IMR-90 (cell line): ENCODE results near the gene RFX2.

Experiments used
- CEBPB ChIP-seq: IDR thresholded peaks from 2 replicates; pipeline ENCODE4 v1.6.1; 2012; ENCODE audit warnings: low read depth, low read length, improper control_type of control experiment
- CTCF ChIP-seq: conservative IDR thresholded peaks from 2 replicates; pipeline ENCODE4 v1.5.1; 2012; ENCODE audit warnings: mild to moderate bottlenecking, low read depth, low read length, improper control_type of control experiment
- FOS ChIP-seq: fragments of 150-350 bp; IDR thresholded peaks from 2 replicates; pipeline ENCODE4 v1.6.1; 2016; ENCODE audit warnings: low read depth, low read length
- MAFK ChIP-seq: IDR thresholded peaks from 2 replicates; pipeline ENCODE4 v1.6.1; 2012; ENCODE audit warnings: low read depth, low read length, improper control_type of control experiment
- MAZ ChIP-seq: IDR thresholded peaks from 2 replicates; pipeline ENCODE4 v1.6.1; 2012; ENCODE audit warnings: low read depth, mild to moderate bottlenecking, low read length, improper control_type of control experiment, moderate library complexity, borderline replicate concordance
- MXI1 ChIP-seq: IDR thresholded peaks from 2 replicates; pipeline ENCODE4 v1.6.1; 2012; ENCODE audit warnings: low read depth, mild to moderate bottlenecking, low read length, moderate library complexity, borderline replicate concordance
- NFE2L2 ChIP-seq: fragments of 150-350 bp; IDR thresholded peaks from 2 replicates; pipeline ENCODE4 v1.6.1; 2016; ENCODE audit warnings: low read depth, mild to moderate bottlenecking, low read length
- POLR2A ChIP-seq: IDR thresholded peaks from 2 replicates; pipeline ENCODE4 v1.6.1; 2012; ENCODE audit warnings: mild to moderate bottlenecking, low read depth, low read length
- RAD21 ChIP-seq: IDR thresholded peaks from 2 replicates; pipeline ENCODE4 v1.6.1; 2012; ENCODE audit warnings: low read length, improper control_type of control experiment
- RFX5 ChIP-seq: IDR thresholded peaks from 2 replicates; pipeline ENCODE4 v1.8.0; 2012; ENCODE audit warnings: low read depth, mild to moderate bottlenecking, low read length, moderate library complexity
- SMC3 ChIP-seq: fragments of 150-350 bp; IDR thresholded peaks from 2 replicates; pipeline ENCODE4 v1.6.1; 2016; ENCODE audit warnings: low read depth, mild to moderate bottlenecking, antibody characterized with exemption, low read length, moderate library complexity
- TF ChIP-seq, protein P1 (sequence below): fragments of 150-350 bp; IDR thresholded peaks from 2 replicates; pipeline ENCODE4 v1.6.1; 2017; ENCODE audit warnings: mild to moderate bottlenecking, antibody characterized with exemption, low read length, low read depth
- TF ChIP-seq, protein P2 (sequence below): fragments of 150-350 bp; IDR thresholded peaks from 2 replicates; pipeline ENCODE4 v1.6.1; 2016; ENCODE audit warnings: low read depth, mild to moderate bottlenecking, low read length, moderate library complexity, borderline replicate concordance

GRCh38 chr19:5972355-5972731 lies 138.0 kb downstream of the RFX2 start:
- no peak for TF ChIP-seq CTCF
- no peak for TF ChIP-seq NFE2L2
- TF ChIP-seq MAFK = no peak
- TF ChIP-seq MAZ = no peak
- TF ChIP-seq MXI1 = no peak
- no peak for TF ChIP-seq SMC3
- TF ChIP-seq CEBPB = no peak
- TF ChIP-seq, protein P1, sequence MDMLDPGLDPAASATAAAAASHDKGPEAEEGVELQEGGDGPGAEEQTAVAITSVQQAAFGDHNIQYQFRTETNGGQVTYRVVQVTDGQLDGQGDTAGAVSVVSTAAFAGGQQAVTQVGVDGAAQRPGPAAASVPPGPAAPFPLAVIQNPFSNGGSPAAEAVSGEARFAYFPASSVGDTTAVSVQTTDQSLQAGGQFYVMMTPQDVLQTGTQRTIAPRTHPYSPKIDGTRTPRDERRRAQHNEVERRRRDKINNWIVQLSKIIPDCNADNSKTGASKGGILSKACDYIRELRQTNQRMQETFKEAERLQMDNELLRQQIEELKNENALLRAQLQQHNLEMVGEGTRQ = no peak
- TF ChIP-seq POLR2A = no peak
- TF ChIP-seq, protein P2, sequence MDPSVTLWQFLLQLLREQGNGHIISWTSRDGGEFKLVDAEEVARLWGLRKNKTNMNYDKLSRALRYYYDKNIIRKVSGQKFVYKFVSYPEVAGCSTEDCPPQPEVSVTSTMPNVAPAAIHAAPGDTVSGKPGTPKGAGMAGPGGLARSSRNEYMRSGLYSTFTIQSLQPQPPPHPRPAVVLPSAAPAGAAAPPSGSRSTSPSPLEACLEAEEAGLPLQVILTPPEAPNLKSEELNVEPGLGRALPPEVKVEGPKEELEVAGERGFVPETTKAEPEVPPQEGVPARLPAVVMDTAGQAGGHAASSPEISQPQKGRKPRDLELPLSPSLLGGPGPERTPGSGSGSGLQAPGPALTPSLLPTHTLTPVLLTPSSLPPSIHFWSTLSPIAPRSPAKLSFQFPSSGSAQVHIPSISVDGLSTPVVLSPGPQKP = no peak
- TF ChIP-seq RAD21 = no peak
- TF ChIP-seq FOS = no peak
- no peak for TF ChIP-seq RFX5
